H9 (cell line): ENCODE data around the gene SLC15A5. TPM values are rescaled to one million over a fixed set of nuclear protein-coding genes. Genes with fewer than 3 reads are reported as not detected.

Experiments used
- DNase-seq: peaks from one replicate; pipeline ENCODE4 v3.0.0-alpha.2; 2017
- H2AFZ ChIP-seq: one replicate; pipeline ENCODE4 v1.6.1; 2013; ENCODE audit warnings: mild to moderate bottlenecking, low read length, control low read depth, moderate library complexity
- H2AK5ac ChIP-seq: 2 replicates; pipeline ENCODE4 v1.6.1; 2013; ENCODE audit warnings: low read length, control low read depth, mixed read lengths; ENCODE audit not compliant: insufficient read length
- H2BK120ac ChIP-seq: one replicate; pipeline ENCODE4 v1.6.1; 2013; ENCODE audit warnings: low read depth, mild to moderate bottlenecking, low read length, control low read depth, inconsistent platforms; ENCODE audit not compliant: poor library complexity, severe bottlenecking
- H2BK12ac ChIP-seq: 2 replicates; pipeline ENCODE4 v1.6.1; 2013; ENCODE audit warnings: low read length, control low read depth, mixed read lengths, low read depth; ENCODE audit not compliant: insufficient read length
- H2BK15ac ChIP-seq: 2 replicates; pipeline ENCODE4 v1.6.1; 2013; ENCODE audit warnings: low read depth, low read length, control low read depth
- H2BK20ac ChIP-seq: one replicate; pipeline ENCODE4 v1.6.1; 2013; ENCODE audit warnings: low read depth, mild to moderate bottlenecking, low read length, control low read depth, inconsistent platforms; ENCODE audit not compliant: poor library complexity, severe bottlenecking
- H2BK5ac ChIP-seq: 2 replicates; pipeline ENCODE4 v1.6.1; 2013; ENCODE audit warnings: low read length, control low read depth, mixed read lengths; ENCODE audit not compliant: insufficient read length
- H3K14ac ChIP-seq: 2 replicates; pipeline ENCODE4 v1.6.1; 2013; ENCODE audit warnings: low read length, control low read depth; ENCODE audit not compliant: insufficient read depth
- H3K18ac ChIP-seq: 2 replicates; pipeline ENCODE4 v1.6.1; 2013; ENCODE audit warnings: low read depth, mild to moderate bottlenecking, mixed read lengths, low read length, control low read depth; ENCODE audit not compliant: insufficient read length
- H3K23ac ChIP-seq: 2 replicates; pipeline ENCODE4 v1.6.1; 2013; ENCODE audit warnings: low read length, control low read depth, mixed read lengths, low read depth; ENCODE audit not compliant: insufficient read length
- H3K23me2 ChIP-seq: 2 replicates; pipeline ENCODE4 v1.6.1; 2013; ENCODE audit warnings: low read depth, mild to moderate bottlenecking, mixed read lengths, low read length, control low read depth; ENCODE audit not compliant: insufficient read length, poor library complexity, severe bottlenecking
- H3K27ac ChIP-seq: 2 replicates; pipeline ENCODE4 v1.5.1; 2013; ENCODE audit warnings: low read length, control low read depth, mixed read lengths, low read depth; ENCODE audit not compliant: insufficient read length
- H3K27me3 ChIP-seq: 2 replicates; pipeline ENCODE4 v1.6.1; 2013; ENCODE audit warnings: low read length, control low read depth, inconsistent platforms; ENCODE audit not compliant: insufficient read depth
- H3K4ac ChIP-seq: 2 replicates; pipeline ENCODE4 v1.6.1; 2013; ENCODE audit warnings: low read depth, mild to moderate bottlenecking, control low read depth, inconsistent platforms, low read length, moderate library complexity
- H3K4me1 ChIP-seq: 2 replicates; pipeline ENCODE4 v1.6.1; 2013; ENCODE audit warnings: low read length, control low read depth, inconsistent platforms; ENCODE audit not compliant: insufficient read depth
- H3K4me2 ChIP-seq: 2 replicates; pipeline ENCODE4 v1.6.1; 2013; ENCODE audit warnings: low read length, control low read depth, mixed read lengths; ENCODE audit not compliant: insufficient read length, insufficient read depth
- H3K56ac ChIP-seq: 2 replicates; pipeline ENCODE4 v1.6.1; 2013; ENCODE audit warnings: low read depth, mild to moderate bottlenecking, mixed read lengths, low read length, control low read depth; ENCODE audit not compliant: insufficient read length
- H3K79me1 ChIP-seq: 2 replicates; pipeline ENCODE4 v1.6.1; 2013; ENCODE audit warnings: low read depth, mild to moderate bottlenecking, moderate library complexity, low read length, control low read depth, inconsistent platforms; ENCODE audit not compliant: insufficient read depth, poor library complexity, severe bottlenecking
- H3K79me2 ChIP-seq: 2 replicates; pipeline ENCODE4 v1.6.1; 2013; ENCODE audit warnings: low read length, control low read depth, inconsistent platforms; ENCODE audit not compliant: insufficient read depth
- H3K9ac ChIP-seq: 2 replicates; pipeline ENCODE4 v1.6.1; 2013; ENCODE audit warnings: low read length, control low read depth, mixed read lengths; ENCODE audit not compliant: insufficient read length; ENCODE audit errors: extremely low read depth
- H3K9me3 ChIP-seq: one replicate; pipeline ENCODE4 v1.6.1; 2013; ENCODE audit warnings: low read depth, low read length, inconsistent platforms; ENCODE audit not compliant: control insufficient read depth
- H3T11ph ChIP-seq: one replicate; pipeline ENCODE4 v1.6.1; 2013; ENCODE audit warnings: mild to moderate bottlenecking, low read length, control low read depth, inconsistent platforms
- H4K20me1 ChIP-seq: one replicate; pipeline ENCODE4 v1.6.1; 2013; ENCODE audit not compliant: control insufficient read depth, insufficient read length, insufficient read depth
- H4K5ac ChIP-seq: 2 replicates; pipeline ENCODE4 v1.6.1; 2013; ENCODE audit warnings: low read depth, mild to moderate bottlenecking, mixed read lengths, low read length, control low read depth; ENCODE audit not compliant: insufficient read length
- H4K8ac ChIP-seq: replicated peaks from 2 replicates; pipeline ENCODE4 v1.6.1; 2013; ENCODE audit warnings: low read length, control low read depth, mixed read lengths, low read depth; ENCODE audit not compliant: insufficient read length
- H4K91ac ChIP-seq: 2 replicates; pipeline ENCODE4 v1.6.1; 2013; ENCODE audit warnings: low read depth, mild to moderate bottlenecking, moderate library complexity, mixed read lengths, low read length, control low read depth; ENCODE audit not compliant: insufficient read length
- H3K27ac Mint-ChIP-seq, 3 experiments: 2 replicates in 2 of 3; 3 replicates in 1 of 3; pipeline ENCODE4 v1.8.0; 2020 to 2021; ENCODE audit warnings: mixed read lengths in 3 of 3, mild to moderate bottlenecking in 1 of 3, moderate library complexity in 1 of 3
- H3K27me3 Mint-ChIP-seq: 2 replicates; pipeline ENCODE4 v1.8.0; 2021; ENCODE audit warnings: low read depth, mild to moderate bottlenecking, moderate library complexity, mixed read lengths
- H3K36me3 Mint-ChIP-seq, 3 experiments: 2 replicates in 2 of 3; 3 replicates in 1 of 3; pipeline ENCODE4 v1.8.0; 2020 to 2021; ENCODE audit warnings: low read depth in 3 of 3, mixed read lengths in 3 of 3; ENCODE audit not compliant: insufficient read depth in 1 of 3
- H3K4me1 Mint-ChIP-seq, 2 experiments: 2 replicates each; pipeline ENCODE4 v1.8.0; 2020; ENCODE audit warnings: mixed read lengths in 2 of 2
- H3K4me3 Mint-ChIP-seq, 2 experiments: 2 replicates in 1 of 2; 3 replicates in 1 of 2; pipeline ENCODE4 v1.8.0; 2020 to 2021; ENCODE audit warnings: mild to moderate bottlenecking in 2 of 2, mixed read lengths in 2 of 2, moderate library complexity in 1 of 2
- H3K9me3 Mint-ChIP-seq, 2 experiments: 2 replicates in 1 of 2; 3 replicates in 1 of 2; pipeline ENCODE4 v1.8.0; 2020; ENCODE audit warnings: mild to moderate bottlenecking in 2 of 2, mixed read lengths in 2 of 2, moderate library complexity in 1 of 2
- CTCF ChIP-seq: fragments of 200-600 bp; sonication (generic); conservative IDR thresholded peaks from 3 replicates; pipeline ENCODE4 v1.8.0; 2021; ENCODE audit warnings: antibody characterized with exemption, mild to moderate bottlenecking
- WGBS: extraction: QIAGEN DNeasy Blood & Tissue Kit; methylation state at CpG from one replicate; pipeline ENCODE4 v1.1.7; 2013; ENCODE audit warnings: missing lambda C conversion rate, low lambda C conversion rate, mixed read lengths; ENCODE audit not compliant: insufficient read length; ENCODE audit errors: extremely low coverage; 5-methylcytosine and 5-hydroxymethylcytosine counted together
- total RNA-seq: library from RNA; stranded (reverse); gene quantifications from 2 replicates; pipeline ENCODE4 v1.2.1, GENCODE V29; 2021

Gene SLC15A5
- total RNA-seq, 1 experiment from 2014 or later = not detected

GRCh38 chr12:16269946-16270345 is 7.5 kb downstream of the SLC15A5 start:
- Histone ChIP-seq H3K27ac (no peak overlapping the region), H3K14ac (no peak overlapping the region), H3K27me3 (no peaks in the 10 kb centered on the region), H2BK120ac (no peak overlapping the region), H2BK12ac (no peak overlapping the region), H3K9ac (no peak overlapping the region), H2BK20ac (no peak overlapping the region), H2AFZ (no peak overlapping the region), H4K8ac (no peak overlapping the region), H3K4me2 (no peak overlapping the region), H3K23me2 (no peaks in the 10 kb centered on the region), H3K9me3 (no peaks in the 10 kb centered on the region), H2AK5ac (no peak overlapping the region), H4K5ac (no peak overlapping the region), H3K18ac (no peak overlapping the region), H3T11ph (no peak overlapping the region), H2BK5ac (no peak overlapping the region), H3K23ac (no peak overlapping the region), H3K56ac (no peak overlapping the region), H2BK15ac (no peak overlapping the region), H3K79me1 (no peaks in the 10 kb centered on the region), H3K4ac (no peak overlapping the region), H3K79me2 (no peaks in the 10 kb centered on the region), H3K4me1 (no peaks in the 10 kb centered on the region; the same call in 1 of the 2 replicates), H4K20me1 (no peaks in the 10 kb centered on the region), H4K91ac (no peak overlapping the region)
- Mint-ChIP-seq H3K27ac (no peak overlapping the region), H3K27me3 (no peaks in the 10 kb centered on the region), H3K4me1 (peaks cover 3 to 9% of the 10 kb centered on the region in 2 experiments), H3K36me3 (no peaks in the 10 kb centered on the region; a peak in 2 of 7 replicates), H3K4me3 (no peak overlapping the region), H3K9me3 (peaks cover under 1 to 2% of the 10 kb centered on the region in 2 experiments; a peak in 2 of 5 replicates)
- WGBS = no CpG with 5 or more reads among the region's 2 CpGs
- no peak for TF ChIP-seq CTCF
- no peak for DNase-seq
